ENCODE data around the gene ZNF580. TPM values are rescaled to one million over a fixed set of nuclear protein-coding genes. Genes with fewer than 3 reads are reported as not detected.

Gene ZNF580
- total and polyA plus RNA-seq, 5 donors = 18.7 to 32.0 (median 27.7) TPM

DNA sequence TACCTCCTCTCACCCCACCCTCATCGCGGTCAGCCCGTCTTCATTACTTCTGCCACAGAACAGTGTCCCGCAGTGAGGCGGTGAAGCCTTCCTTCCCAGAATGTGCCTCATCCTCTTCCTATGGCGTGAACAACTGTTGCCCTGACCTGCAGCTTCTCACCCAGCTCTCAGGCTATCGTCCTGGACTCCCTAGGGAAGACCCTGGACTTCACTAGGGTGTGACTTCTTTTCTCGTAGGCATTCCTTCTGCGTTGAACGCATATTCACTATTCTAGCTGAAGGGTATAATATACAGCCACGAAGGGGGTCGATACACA, 34.4 kb upstream of the ZNF580 start:
- Histone ChIP-seq H3K4me3 (ENCODE audit: low read length) (peak overlapping the region; percentile 75), H3K27me3 (ENCODE audit: control insufficient read depth, insufficient read depth) (no peaks in the 10 kb centered on the region), H3K9me3 (ENCODE audit: control insufficient read depth, low read length) (no peaks in the 10 kb centered on the region), H3K4me1 (ENCODE audit: control insufficient read depth, insufficient read depth, low read length) (peaks cover 9% of the 10 kb centered on the region), H3K27ac (ENCODE audit: low read length) (peak overlapping the region; percentile 96)
- intact Hi-C loops (cut with DNase I) = loop anchor here in 3 of 4 donors (5.0 to 10.0 kb wide), 2 partner anchors 89 to 92 kb away; no protein-coding TSS in a partner anchor
- ATAC-seq (no peak), DNase-seq (no peak)
- 18% methylated on average over 12 of the region's 12 CpGs for WGBS

DNA sequence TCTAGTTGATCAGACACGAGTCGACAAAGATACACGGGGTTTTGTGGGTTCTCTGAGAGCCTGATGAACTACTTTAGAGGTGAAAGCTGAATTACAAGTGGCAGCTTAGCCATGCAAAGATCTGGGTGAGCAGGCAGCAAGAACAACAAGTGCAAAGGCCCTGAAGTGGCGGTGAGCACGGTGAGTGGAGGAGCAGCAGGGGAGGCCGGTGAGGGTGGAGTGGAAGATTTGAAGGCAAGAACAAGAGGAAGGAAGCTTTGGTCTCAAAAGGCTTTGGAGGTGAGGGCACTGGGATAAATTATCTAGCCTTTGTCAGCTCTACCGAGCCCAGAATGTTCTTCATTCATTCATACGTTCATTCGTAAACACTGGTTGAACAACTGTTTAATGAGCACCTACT, 34.0 kb upstream of the ZNF580 start:
- ATAC-seq = no peak
- intact Hi-C loops (cut with DNase I) = loop anchor here in 3 of 4 donors (5.0 to 10.0 kb wide), 2 partner anchors 90 to 92 kb away; no protein-coding TSS in a partner anchor
- WGBS = 71% methylated on average over 9 of the region's 9 CpGs
- Histone ChIP-seq H3K27me3 (ENCODE audit: control insufficient read depth, insufficient read depth) (no peaks in the 10 kb centered on the region), H3K4me3 (ENCODE audit: low read length) (no peak overlapping the region), H3K9me3 (ENCODE audit: control insufficient read depth, low read length) (no peaks in the 10 kb centered on the region), H3K4me1 (ENCODE audit: control insufficient read depth, insufficient read depth, low read length) (peaks cover 9% of the 10 kb centered on the region), H3K27ac (ENCODE audit: low read length) (no peak overlapping the region)
- peak in 1 of 3 donors; percentile 55 for DNase-seq

DNA sequence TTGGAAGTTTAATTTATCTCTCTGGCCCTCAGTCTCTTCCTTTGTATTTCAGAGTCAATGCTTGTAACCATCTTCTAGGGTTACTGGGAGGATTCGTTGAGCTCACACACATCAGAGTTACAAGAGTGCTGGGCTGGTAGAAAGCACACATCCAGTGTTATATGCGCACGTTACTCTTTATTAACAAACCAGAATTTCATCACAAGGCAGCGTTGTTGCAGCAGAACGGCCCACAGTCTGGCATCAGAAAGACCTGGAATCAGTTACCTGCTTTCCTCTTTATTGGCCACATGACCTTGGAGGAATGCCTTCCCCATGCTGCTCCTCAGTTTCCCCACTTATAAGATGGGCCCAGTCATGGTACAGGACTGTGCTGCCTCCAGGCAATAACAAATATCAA, 31.5 kb upstream of the ZNF580 start:
- 92% methylated on average over 5 of the region's 5 CpGs for WGBS
- Histone ChIP-seq H3K4me1 (ENCODE audit: control insufficient read depth, insufficient read depth, low read length) (peaks cover 12% of the 10 kb centered on the region), H3K27me3 (ENCODE audit: control insufficient read depth, insufficient read depth) (no peaks in the 10 kb centered on the region), H3K27ac (ENCODE audit: low read length) (no peak overlapping the region), H3K9me3 (ENCODE audit: control insufficient read depth, low read length) (no peaks in the 10 kb centered on the region), H3K4me3 (ENCODE audit: low read length) (no peak overlapping the region)
- DNase-seq = peak in 1 of 3 donors; percentile 7
- intact Hi-C loops (cut with DNase I) = loop anchor here in 3 of 4 donors (5.0 to 10.0 kb wide), 2 partner anchors 92 to 95 kb away; no protein-coding TSS in a partner anchor
- no peak for ATAC-seq

DNA sequence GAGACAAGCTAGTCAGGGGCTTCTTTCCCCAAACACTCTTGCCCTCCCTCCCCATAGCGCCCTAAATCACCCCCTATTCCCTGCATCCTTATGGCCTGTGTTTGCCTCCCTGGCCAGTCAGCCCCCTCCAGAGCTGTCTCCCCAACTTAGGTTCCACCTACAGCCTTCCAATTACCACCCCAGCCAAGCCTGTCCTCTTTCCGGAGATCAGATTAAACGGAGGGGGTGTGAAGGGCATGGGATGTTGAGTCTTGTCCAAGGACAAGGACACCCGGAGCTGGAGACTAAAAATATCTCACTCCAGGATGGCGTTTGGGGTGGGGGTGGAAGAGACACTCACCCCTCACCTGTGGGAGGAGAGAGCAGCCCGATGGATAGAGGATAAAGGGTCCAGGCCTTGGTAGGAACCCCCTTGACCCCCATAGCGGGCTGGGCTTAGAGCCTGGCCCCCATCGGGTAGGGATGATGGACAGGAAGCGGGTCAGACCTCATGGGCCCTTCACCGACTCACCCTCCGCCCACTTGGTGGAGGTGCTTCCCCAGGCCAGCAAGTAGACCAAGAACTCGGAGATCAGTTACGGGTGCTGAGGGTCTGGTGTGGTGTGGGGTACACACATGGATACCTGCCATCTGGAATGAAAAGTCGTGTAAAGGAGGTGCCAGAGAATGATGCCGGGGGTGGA, 29.4 kb upstream of the ZNF580 start:
- H3K4me3 ChIP-seq (ENCODE audit: low read length) = no peak overlapping the region
- ATAC-seq = peak; percentile 52 to 60
- intact Hi-C loops (cut with DNase I) = no loop called here
- H3K4me1 ChIP-seq (ENCODE audit: control insufficient read depth, insufficient read depth, low read length) = peaks cover 12% of the 10 kb centered on the region
- WGBS = 49% methylated on average over 15 of the region's 15 CpGs
- DNase-seq = peak in 1 of 3 donors; percentile 51
- H3K27ac ChIP-seq (ENCODE audit: low read length) = peak overlapping the region; percentile 79
- no peaks in the 10 kb centered on the region for H3K9me3 ChIP-seq (ENCODE audit: control insufficient read depth, low read length)
- H3K27me3 ChIP-seq (ENCODE audit: control insufficient read depth, insufficient read depth) = no peaks in the 10 kb centered on the region

DNA sequence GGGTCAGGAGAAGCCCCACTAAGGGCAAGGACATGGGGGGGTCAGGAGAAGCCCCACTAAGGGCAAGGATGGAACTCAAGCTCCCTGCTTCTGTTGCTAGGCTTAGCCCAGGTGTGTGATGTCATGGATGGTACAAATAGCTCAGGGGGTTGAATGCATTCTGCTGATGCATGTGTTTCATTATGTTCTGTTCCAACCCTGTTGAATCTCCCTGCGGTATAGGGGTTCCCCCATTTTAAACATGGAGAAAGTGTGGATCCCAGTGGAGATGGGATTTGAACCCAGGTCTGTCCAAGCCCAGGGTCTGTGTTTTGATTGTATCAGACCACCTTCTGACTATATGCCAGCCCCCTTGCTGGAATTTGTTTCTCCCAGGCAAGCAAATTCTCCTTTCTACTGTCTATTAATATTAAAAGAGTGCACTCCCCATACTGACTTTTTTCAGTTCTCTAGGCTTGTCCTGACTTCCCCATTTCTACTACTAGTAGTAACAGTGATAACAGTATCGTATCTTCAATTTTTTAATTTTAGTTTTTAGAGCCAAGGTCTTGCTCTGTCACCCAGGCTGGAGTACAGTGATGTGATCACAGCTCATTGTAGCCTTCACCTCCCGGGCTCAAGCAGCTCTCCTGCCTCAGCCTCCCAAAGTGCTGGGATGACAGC, 28.7 kb upstream of the ZNF580 start:
- ATAC-seq = no peak
- no peaks in the 10 kb centered on the region for H3K9me3 ChIP-seq (ENCODE audit: control insufficient read depth, low read length)
- no peak for DNase-seq
- H3K4me1 ChIP-seq (ENCODE audit: control insufficient read depth, insufficient read depth, low read length) = peaks cover 8% of the 10 kb centered on the region
- H3K4me3 ChIP-seq (ENCODE audit: low read length) = no peak overlapping the region
- H3K27me3 ChIP-seq (ENCODE audit: control insufficient read depth, insufficient read depth) = no peaks in the 10 kb centered on the region
- peak overlapping the region; percentile 81 for H3K27ac ChIP-seq (ENCODE audit: low read length)
- WGBS = 61% methylated on average over 3 of the region's 3 CpGs
- intact Hi-C loops (cut with DNase I) = no loop called here

DNA sequence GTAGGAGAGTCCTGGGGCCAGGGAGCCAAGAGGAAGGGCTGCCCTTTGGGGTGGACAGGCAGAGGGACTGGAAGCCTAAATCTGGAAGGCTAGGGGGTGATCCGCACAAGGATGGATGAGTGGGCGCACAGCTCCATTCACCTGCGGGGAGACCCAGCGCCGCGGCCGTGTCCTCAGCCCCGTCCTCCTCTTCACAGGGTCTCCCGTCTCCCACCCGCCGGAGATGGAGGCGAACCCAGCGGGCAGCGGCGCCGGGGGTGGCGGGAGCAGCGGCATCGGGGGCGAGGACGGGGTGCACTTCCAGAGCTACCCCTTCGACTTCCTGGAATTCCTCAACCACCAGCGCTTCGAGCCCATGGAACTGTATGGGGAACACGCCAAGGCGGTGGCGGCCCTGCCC, 27.4 kb upstream of the ZNF580 start:
- ATAC-seq = no peak
- intact Hi-C loops (cut with DNase I) = no loop called here
- WGBS = 93% methylated on average over 27 of the region's 27 CpGs
- peaks cover 8% of the 10 kb centered on the region for H3K4me1 ChIP-seq (ENCODE audit: control insufficient read depth, insufficient read depth, low read length)
- H3K9me3 ChIP-seq (ENCODE audit: control insufficient read depth, low read length) = no peaks in the 10 kb centered on the region
- no peaks in the 10 kb centered on the region for H3K27me3 ChIP-seq (ENCODE audit: control insufficient read depth, insufficient read depth)
- peak overlapping the region; percentile 18 for H3K27ac ChIP-seq (ENCODE audit: low read length)
- H3K4me3 ChIP-seq (ENCODE audit: low read length) = no peak overlapping the region
- DNase-seq = no peak

DNA sequence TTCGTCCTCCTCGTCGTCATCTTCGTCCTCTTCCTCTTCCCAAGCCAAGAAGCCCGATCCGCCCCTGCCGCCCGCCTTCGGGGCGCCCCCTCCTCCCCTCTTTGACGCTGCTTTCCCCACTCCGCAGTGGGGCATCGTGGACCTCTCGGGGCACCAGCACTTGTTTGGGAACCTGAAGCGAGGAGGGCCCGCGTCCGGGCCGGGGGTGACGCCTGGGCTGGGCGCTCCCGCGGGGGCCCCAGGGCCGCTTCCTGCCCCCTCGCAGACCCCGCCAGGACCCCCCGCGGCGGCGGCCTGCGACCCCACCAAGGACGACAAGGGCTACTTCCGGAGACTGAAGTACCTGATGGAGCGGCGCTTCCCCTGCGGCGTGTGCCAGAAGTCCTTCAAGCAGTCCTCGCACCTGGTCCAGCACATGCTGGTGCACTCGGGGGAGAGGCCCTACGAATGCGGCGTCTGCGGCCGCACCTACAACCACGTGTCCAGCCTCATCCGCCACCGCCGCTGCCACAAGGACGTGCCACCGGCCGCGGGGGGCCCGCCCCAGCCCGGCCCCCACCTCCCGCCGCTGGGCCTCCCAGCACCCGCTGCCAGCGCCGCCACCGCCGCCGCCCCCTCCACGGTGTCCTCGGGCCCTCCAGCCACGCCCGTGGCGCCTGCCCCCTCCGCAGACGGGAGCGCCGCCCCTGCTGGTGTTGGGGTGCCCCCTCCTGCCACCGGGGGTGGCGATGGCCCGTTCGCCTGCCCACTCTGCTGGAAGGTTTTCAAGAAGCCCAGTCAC, 26.7 kb upstream of the ZNF580 start:
- Histone ChIP-seq H3K4me1 (ENCODE audit: control insufficient read depth, insufficient read depth, low read length) (peaks cover 8% of the 10 kb centered on the region), H3K4me3 (ENCODE audit: low read length) (no peak overlapping the region), H3K27ac (ENCODE audit: low read length) (no peak overlapping the region), H3K9me3 (ENCODE audit: control insufficient read depth, low read length) (no peaks in the 10 kb centered on the region), H3K27me3 (ENCODE audit: control insufficient read depth, insufficient read depth) (no peaks in the 10 kb centered on the region)
- no peak for ATAC-seq
- DNase-seq = peak in 1 of 3 donors; percentile 70
- intact Hi-C loops (cut with DNase I) = no loop called here
- WGBS = 94% methylated on average over 75 of the region's 75 CpGs

DNA sequence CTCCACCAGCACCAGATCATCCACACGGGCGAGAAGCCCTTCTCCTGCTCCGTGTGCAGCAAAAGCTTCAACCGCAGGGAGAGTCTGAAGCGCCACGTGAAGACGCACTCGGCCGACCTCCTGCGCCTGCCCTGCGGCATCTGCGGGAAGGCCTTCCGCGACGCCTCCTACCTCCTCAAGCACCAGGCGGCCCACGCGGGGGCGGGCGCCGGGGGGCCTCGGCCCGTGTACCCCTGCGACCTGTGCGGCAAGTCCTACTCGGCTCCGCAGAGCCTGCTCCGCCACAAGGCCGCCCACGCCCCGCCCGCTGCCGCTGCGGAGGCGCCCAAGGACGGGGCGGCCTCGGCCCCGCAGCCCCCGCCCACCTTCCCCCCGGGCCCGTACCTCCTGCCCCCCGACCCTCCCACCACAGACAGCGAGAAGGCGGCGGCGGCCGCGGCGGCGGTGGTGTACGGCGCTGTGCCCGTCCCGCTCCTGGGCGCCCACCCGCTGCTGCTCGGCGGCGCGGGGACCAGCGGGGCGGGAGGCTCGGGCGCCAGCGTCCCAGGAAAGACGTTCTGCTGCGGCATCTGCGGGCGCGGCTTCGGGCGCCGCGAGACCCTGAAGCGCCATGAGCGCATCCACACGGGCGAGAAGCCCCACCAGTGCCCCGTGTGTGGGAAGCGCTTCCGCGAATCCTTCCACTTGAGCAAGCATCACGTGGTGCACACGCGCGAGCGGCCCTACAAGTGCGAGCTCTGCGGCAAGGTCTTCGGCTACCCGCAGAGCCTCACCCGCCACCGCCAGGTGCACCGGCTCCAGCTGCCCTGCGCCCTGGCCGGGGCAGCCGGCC, 25.9 kb upstream of the ZNF580 start:
- ATAC-seq (no peak), DNase-seq (peak in 1 of 3 donors; percentile 53)
- H3K27me3 ChIP-seq (ENCODE audit: control insufficient read depth, insufficient read depth) = no peaks in the 10 kb centered on the region
- peaks cover 8% of the 10 kb centered on the region for H3K4me1 ChIP-seq (ENCODE audit: control insufficient read depth, insufficient read depth, low read length)
- H3K9me3 ChIP-seq (ENCODE audit: control insufficient read depth, low read length) = no peaks in the 10 kb centered on the region
- 97% methylated on average over 98 of the region's 98 CpGs for WGBS
- H3K4me3 ChIP-seq (ENCODE audit: low read length) = no peak overlapping the region
- H3K27ac ChIP-seq (ENCODE audit: low read length) = no peak overlapping the region
- intact Hi-C loops (cut with DNase I) = no loop called here

DNA sequence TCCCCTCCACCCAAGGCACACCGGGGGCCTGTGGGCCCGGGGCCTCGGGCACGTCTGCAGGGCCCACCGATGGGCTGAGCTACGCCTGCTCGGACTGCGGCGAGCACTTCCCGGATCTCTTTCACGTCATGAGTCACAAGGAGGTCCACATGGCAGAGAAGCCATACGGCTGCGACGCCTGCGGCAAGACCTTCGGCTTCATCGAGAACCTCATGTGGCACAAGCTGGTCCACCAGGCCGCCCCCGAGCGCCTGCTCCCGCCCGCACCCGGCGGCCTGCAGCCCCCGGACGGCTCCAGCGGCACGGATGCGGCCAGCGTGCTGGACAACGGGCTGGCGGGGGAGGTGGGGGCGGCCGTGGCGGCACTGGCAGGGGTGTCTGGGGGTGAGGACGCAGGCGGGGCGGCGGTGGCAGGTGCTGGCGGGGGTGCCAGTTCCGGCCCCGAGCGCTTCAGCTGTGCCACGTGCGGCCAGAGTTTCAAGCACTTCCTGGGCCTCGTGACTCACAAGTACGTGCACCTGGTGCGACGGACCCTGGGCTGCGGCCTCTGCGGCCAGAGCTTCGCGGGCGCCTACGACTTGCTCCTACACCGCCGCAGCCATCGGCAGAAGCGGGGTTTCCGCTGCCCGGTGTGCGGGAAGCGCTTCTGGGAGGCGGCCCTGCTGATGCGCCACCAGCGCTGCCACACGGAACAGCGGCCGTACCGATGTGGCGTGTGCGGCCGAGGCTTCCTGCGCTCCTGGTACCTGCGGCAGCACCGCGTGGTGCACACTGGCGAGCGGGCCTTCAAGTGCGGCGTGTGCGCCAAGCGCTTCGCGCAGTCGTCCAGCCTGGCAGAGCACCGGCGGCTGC, 25.0 kb upstream of the ZNF580 start:
- ATAC-seq (no peak), DNase-seq (peak in 2 of 3 donors; percentile 57 to 72)
- Histone ChIP-seq H3K27ac (ENCODE audit: low read length) (no peak overlapping the region), H3K4me1 (ENCODE audit: control insufficient read depth, insufficient read depth, low read length) (peaks cover 5% of the 10 kb centered on the region), H3K27me3 (ENCODE audit: control insufficient read depth, insufficient read depth) (no peaks in the 10 kb centered on the region), H3K4me3 (ENCODE audit: low read length) (no peak overlapping the region), H3K9me3 (ENCODE audit: control insufficient read depth, low read length) (no peaks in the 10 kb centered on the region)
- intact Hi-C loops (cut with DNase I) = no loop called here
- WGBS = 97% methylated on average over 88 of the region's 88 CpGs

DNA sequence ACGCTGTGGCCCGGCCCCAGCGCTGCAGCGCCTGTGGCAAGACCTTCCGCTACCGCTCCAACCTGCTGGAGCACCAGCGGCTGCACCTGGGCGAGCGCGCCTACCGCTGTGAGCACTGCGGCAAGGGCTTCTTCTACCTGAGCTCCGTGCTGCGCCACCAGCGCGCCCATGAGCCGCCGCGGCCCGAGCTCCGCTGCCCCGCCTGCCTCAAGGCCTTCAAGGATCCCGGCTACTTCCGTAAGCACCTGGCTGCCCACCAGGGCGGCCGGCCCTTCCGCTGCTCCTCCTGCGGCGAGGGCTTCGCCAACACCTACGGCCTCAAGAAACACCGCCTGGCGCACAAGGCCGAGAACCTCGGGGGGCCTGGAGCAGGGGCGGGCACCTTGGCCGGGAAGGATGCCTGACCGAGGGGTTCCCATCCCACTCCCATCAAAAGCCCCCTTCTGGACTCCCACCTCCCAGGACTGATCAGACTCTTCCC, 24.4 kb upstream of the ZNF580 start:
- peak in 1 of 3 donors; percentile 46 for DNase-seq
- Histone ChIP-seq H3K9me3 (ENCODE audit: control insufficient read depth, low read length) (no peaks in the 10 kb centered on the region), H3K27ac (ENCODE audit: low read length) (no peak overlapping the region), H3K4me1 (ENCODE audit: control insufficient read depth, insufficient read depth, low read length) (peaks cover 2% of the 10 kb centered on the region), H3K4me3 (ENCODE audit: low read length) (no peak overlapping the region), H3K27me3 (ENCODE audit: control insufficient read depth, insufficient read depth) (no peaks in the 10 kb centered on the region)
- 97% methylated on average over 38 of the region's 38 CpGs for WGBS
- intact Hi-C loops (cut with DNase I) = no loop called here
- no peak for ATAC-seq

Data from right cardiac atrium (tissue), 5 donors.